SK-N-SH (cell line): ENCODE measurements around the gene FBLN7. TPM values are rescaled to one million over a fixed set of nuclear protein-coding genes. Genes with fewer than 3 reads are reported as not detected.
A peak's percentile ranks its signal among the peaks of the same experiment; 100 is the strongest.

Source experiments
- CTCF ChIA-PET: fragments of 300-600, 350-600 bp; formaldehyde crosslinking; extraction: SDS; loops from one replicate; lab custom pipeline; 2021; lab: Yijun Ruan, JAX
- POLR2A ChIA-PET: fragments of 350-600 bp; sonication (Branson Sonifier 250); formaldehyde crosslinking; extraction: SDS; loops from one replicate; lab custom pipeline; 2020; ENCODE audit warnings: antibody characterized with exemption, inconsistent platforms; lab: Yijun Ruan, JAX
- DNase-seq: peaks from one replicate; pipeline ENCODE4 v3.0.0; 2012
- H2AFZ ChIP-seq: fragments of 200-600 bp; sonication (generic); 2 replicates; pipeline ENCODE4 v1.8.1; 2016; ENCODE audit warnings: antibody characterized with exemption, mild to moderate bottlenecking, low read depth
- H3F3A ChIP-seq: fragments of 200-600 bp; sonication (generic); replicated peaks from 2 replicates; pipeline ENCODE3; 2016; ENCODE audit warnings: antibody characterized with exemption, mild to moderate bottlenecking; ENCODE audit not compliant: insufficient read depth
- H3K27ac ChIP-seq, 2 experiments: fragments of 200-500 bp in 1 of 2; fragments of 200-600 bp in 1 of 2; sonication (Bioruptor generic) in 1 of 2; sonication (generic), shearing (Covaris generic) in 1 of 2; 2 replicates each; pipeline versions ENCODE4 v1.5.1 to v1.6.1; 2014 to 2016; ENCODE audit warnings: low read depth in 2 of 2, inconsistent platforms in 1 of 2, low read length in 1 of 2, mild to moderate bottlenecking in 1 of 2, mixed read lengths in 1 of 2
- H3K27me3 ChIP-seq: fragments of 200-600 bp; sonication (generic), shearing (Covaris generic); 2 replicates; pipeline ENCODE4 v1.6.1; 2016; ENCODE audit warnings: mixed run types; ENCODE audit not compliant: insufficient read depth
- H3K36me3 ChIP-seq, 2 experiments: fragments of 200-500 bp in 1 of 2; fragments of 200-600 bp in 1 of 2; sonication (Bioruptor generic) in 1 of 2; sonication (generic) in 1 of 2; replicated peaks in 1 of 2; 2 replicates each; pipeline versions ENCODE3 to v1.5.1; 2014 to 2016; ENCODE audit warnings: low read length in 1 of 2, mild to moderate bottlenecking in 1 of 2; ENCODE audit not compliant: insufficient read depth in 2 of 2, control insufficient read depth in 1 of 2
- H3K4me1 ChIP-seq, 2 experiments: fragments of 200-500 bp in 1 of 2; fragments of 200-600 bp in 1 of 2; sonication (Bioruptor generic) in 1 of 2; sonication (generic), shearing (Covaris generic) in 1 of 2; 2 replicates each; pipeline versions ENCODE4 v1.5.1 to v1.6.1; 2014 to 2016; ENCODE audit warnings: low read depth in 1 of 2, low read length in 1 of 2, mixed run types in 1 of 2; ENCODE audit not compliant: insufficient read depth in 2 of 2, control insufficient read depth in 1 of 2
- H3K4me2 ChIP-seq: fragments of 200-600 bp; sonication (generic), shearing (Covaris generic); 2 replicates; pipeline ENCODE4 v1.6.1; 2017; ENCODE audit warnings: mixed run types
- H3K4me3 ChIP-seq, 2 experiments: fragments of 200-500 bp in 1 of 2; fragments of 200-600 bp in 1 of 2; sonication (Bioruptor generic) in 1 of 2; sonication (generic), shearing (Covaris generic) in 1 of 2; 2 replicates each; pipeline versions ENCODE4 v1.5.1 to v1.8.1; 2014 to 2016; ENCODE audit warnings: low read depth in 2 of 2, inconsistent platforms in 1 of 2, low read length in 1 of 2, mild to moderate bottlenecking in 1 of 2, mixed read lengths in 1 of 2, moderate library complexity in 1 of 2
- H3K79me2 ChIP-seq: fragments of 200-600 bp; sonication (generic); 2 replicates; pipeline ENCODE4 v1.8.1; 2017; ENCODE audit warnings: mild to moderate bottlenecking; ENCODE audit not compliant: insufficient read depth
- H3K9ac ChIP-seq: fragments of 200-600 bp; sonication (generic); 2 replicates; pipeline ENCODE4 v1.6.1; 2017; ENCODE audit warnings: mixed run types
- H3K9me2 ChIP-seq: fragments of 200-600 bp; sonication (generic); 2 replicates; pipeline ENCODE4 v1.6.1; 2017; ENCODE audit warnings: mixed run types
- H3K9me3 ChIP-seq: fragments of 200-600 bp; sonication (generic); 2 replicates; pipeline ENCODE4 v1.6.1; 2017; ENCODE audit warnings: mixed run types, mild to moderate bottlenecking, moderate library complexity
- H4K20me1 ChIP-seq: fragments of 200-600 bp; sonication (generic); 2 replicates; pipeline ENCODE4 v1.6.1; 2017; ENCODE audit warnings: mild to moderate bottlenecking, mixed run types; ENCODE audit not compliant: insufficient read depth
- CTCF ChIP-seq: fragments of 200-600 bp; sonication (generic); IDR thresholded peaks from 2 replicates; pipeline ENCODE4 v1.6.1; 2017; ENCODE audit warnings: antibody characterized with exemption, mild to moderate bottlenecking, moderate library complexity
- FOXJ3 ChIP-seq: sonication (generic); formaldehyde crosslinking; IDR thresholded peaks from 2 replicates; pipeline ENCODE4 v1.5.1; 2020; ENCODE audit warnings: mild to moderate bottlenecking, missing genetic modification reagents
- JUND ChIP-seq: IDR thresholded peaks from 2 replicates; pipeline ENCODE4 v1.4.0; 2012
- POLR2AphosphoS5 ChIP-seq: IDR thresholded peaks from 2 replicates; pipeline ENCODE4 v1.6.1; 2012; ENCODE audit warnings: low read depth, low read length
- RAD21 ChIP-seq: IDR thresholded peaks from 2 replicates; pipeline ENCODE4 v1.6.1; 2012; ENCODE audit warnings: mild to moderate bottlenecking, low read length
- SIN3A ChIP-seq: IDR thresholded peaks from 2 replicates; pipeline ENCODE4 v1.6.1; 2012; ENCODE audit warnings: low read depth, mild to moderate bottlenecking, low read length, moderate library complexity, borderline replicate concordance
- SMC3 ChIP-seq: IDR thresholded peaks from 2 replicates; pipeline ENCODE4 v1.6.1; 2012; ENCODE audit warnings: low read depth, low read length, improper control_type of control experiment
- WGBS: methylation state at CpG from one replicate; pipeline ENCODE4 v1.1.6; 2017; ENCODE audit warnings: low lambda C conversion rate; 5-methylcytosine and 5-hydroxymethylcytosine counted together
- polyA plus RNA-seq, 3 experiments: library from polyadenylated mRNA; depleted of rRNA; stranded (reverse); fragments of >200 nt; gene quantifications; 2 replicates each; pipeline ENCODE4 v1.2.3, GENCODE V29; 2012
- TF ChIP-seq, protein P1 (sequence below): IDR thresholded peaks from 2 replicates; pipeline ENCODE4; 2012

The FBLN7 gene
- polyA plus RNA-seq, 1 of the 3 experiments (the other 2 are of a cell fraction): 4.4 TPM

DNA sequence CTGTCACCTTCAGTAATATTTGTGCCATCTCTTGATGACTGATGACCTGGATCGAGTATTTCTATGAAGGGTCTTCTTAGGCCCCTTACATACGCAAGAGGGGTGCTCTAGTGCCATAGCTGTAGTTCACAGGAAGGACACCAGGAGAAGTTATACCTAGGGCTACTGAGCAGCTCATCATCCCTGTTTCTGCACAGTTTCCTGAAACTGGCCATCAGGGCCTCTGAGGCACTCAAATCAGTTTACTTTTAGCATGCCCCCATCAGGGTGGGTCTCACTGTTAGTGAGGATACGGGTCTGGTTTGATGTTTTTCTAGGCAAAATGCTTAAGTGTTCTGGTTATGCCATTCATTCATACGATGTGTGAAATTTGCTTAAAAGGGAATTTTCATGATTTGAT lies 20.0 kb upstream of the FBLN7 start:
- POLR2A ChIA-PET: no interaction called here
- DNase-seq: no peak
- Histone ChIP-seq H3K79me2 (no peaks in the 10 kb centered on the region), H3K4me3 (no peak overlapping the region), H4K20me1 (no peaks in the 10 kb centered on the region), H3K27me3 (no peaks in the 10 kb centered on the region), H3K36me3 (peaks cover 32 to 39% of the 10 kb centered on the region in 2 experiments), H3K4me2 (no peak overlapping the region), H3K27ac (no peak overlapping the region), H3K4me1 (no peaks in the 10 kb centered on the region; a peak in 1 of 4 replicates), H2AFZ (no peak overlapping the region), H3K9me3 (peaks cover 5% of the 10 kb centered on the region; the same call in 1 of the 2 replicates), H3F3A (peaks cover 3% of the 10 kb centered on the region), H3K9ac (no peak overlapping the region), H3K9me2 (no peaks in the 10 kb centered on the region)
- CTCF ChIA-PET: interaction anchor here (0.7 to 1.5 kb wide), 2 partner anchors 11 to 16 kb away, joined by 4 read pairs; no protein-coding TSS in a partner anchor
- TF ChIP-seq SMC3: no peak
- TF ChIP-seq, protein P1, sequence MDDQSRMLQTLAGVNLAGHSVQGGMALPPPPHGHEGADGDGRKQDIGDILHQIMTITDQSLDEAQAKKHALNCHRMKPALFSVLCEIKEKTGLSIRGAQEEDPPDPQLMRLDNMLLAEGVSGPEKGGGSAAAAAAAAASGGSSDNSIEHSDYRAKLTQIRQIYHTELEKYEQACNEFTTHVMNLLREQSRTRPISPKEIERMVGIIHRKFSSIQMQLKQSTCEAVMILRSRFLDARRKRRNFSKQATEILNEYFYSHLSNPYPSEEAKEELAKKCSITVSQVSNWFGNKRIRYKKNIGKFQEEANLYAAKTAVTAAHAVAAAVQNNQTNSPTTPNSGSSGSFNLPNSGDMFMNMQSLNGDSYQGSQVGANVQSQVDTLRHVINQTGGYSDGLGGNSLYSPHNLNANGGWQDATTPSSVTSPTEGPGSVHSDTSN: no peak
- no peak for TF ChIP-seq SIN3A
- no peak for TF ChIP-seq FOXJ3
- no peak for TF ChIP-seq RAD21
- TF ChIP-seq CTCF: peak; percentile 14; the same call in 1 of the 2 replicates
- WGBS: 92% methylated on average over 4 of the region's 4 CpGs

DNA sequence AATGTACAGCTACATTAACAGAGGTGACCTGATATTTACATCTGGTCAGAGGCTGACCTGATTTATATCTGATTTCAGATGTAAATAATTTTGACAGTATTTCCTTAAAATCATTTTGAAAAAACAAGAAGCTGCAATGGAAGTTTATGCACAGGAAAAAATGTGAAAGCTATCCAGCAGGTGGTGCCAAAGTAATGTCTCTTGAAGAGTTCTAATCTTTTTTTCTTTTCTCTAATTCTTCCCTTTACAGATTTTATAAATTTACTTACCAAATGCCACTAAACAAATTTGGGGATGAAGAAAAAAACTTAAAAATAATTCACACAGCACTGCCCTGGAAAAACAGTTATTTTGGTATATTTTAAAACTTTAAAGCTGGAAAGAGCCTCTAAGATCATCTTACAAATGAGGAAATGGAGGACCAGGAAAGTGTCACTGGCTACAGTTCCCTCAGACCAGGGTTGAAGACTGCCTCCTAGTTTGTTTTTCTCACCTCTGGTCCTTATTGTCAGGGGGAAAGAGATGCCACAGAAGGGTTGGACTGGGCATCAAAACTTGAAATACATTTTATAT lies 16.4 kb upstream of the FBLN7 start:
- Histone ChIP-seq H3K9ac (no peak overlapping the region), H3K27ac (no peak overlapping the region), H4K20me1 (no peaks in the 10 kb centered on the region), H3K4me1 (no peaks in the 10 kb centered on the region), H3K79me2 (no peaks in the 10 kb centered on the region), H3K36me3 (peaks cover 31 to 36% of the 10 kb centered on the region in 2 experiments), H3K4me2 (no peak overlapping the region), H3K4me3 (no peak overlapping the region; a peak in 1 of 4 replicates), H3K9me3 (peaks cover 5% of the 10 kb centered on the region), H2AFZ (no peak overlapping the region), H3K9me2 (no peaks in the 10 kb centered on the region), H3K27me3 (no peaks in the 10 kb centered on the region), H3F3A (peaks cover 3% of the 10 kb centered on the region)
- ChIA-PET POLR2A (no interaction called here), CTCF (interaction anchor here (0.6 to 2.3 kb wide), 31 partner anchors 10 to 604 kb away, joined by 3 to 23 read pairs (median 3); partner anchors contain the start of gene ZC3H8)
- peak; percentile 68 for TF ChIP-seq CTCF
- TF ChIP-seq POLR2AphosphoS5: no peak
- no peak for TF ChIP-seq JUND
- peak; percentile 70 for TF ChIP-seq RAD21
- TF ChIP-seq SMC3: peak; percentile 32; the same call in 1 of the 2 replicates
- DNase-seq: peak; percentile 29
